NCI-H1694 treated with DMSO at 0.1 percent for 48 hours (cell line): ENCODE results near the gene MACROD2.

ENCODE experiments used
- DNase-seq: peaks from one replicate; lab custom pipeline; 2025; lab: John Stamatoyannopoulos, UW

MACROD2 gene

GRCh38 chr20:14470231-14470899 is 475.0 kb downstream of the MACROD2 start:
- DNase-seq: no peak

- DNase-seq: no peak
Observed at GRCh38 chr20:14470977-14471661, 475.8 kb downstream of the MACROD2 start.

- DNase-seq: no peak
Observed at GRCh38 chr20:14477125-14477524, 481.8 kb downstream of the MACROD2 start.

- no peak for DNase-seq
Observed at GRCh38 chr20:14478126-14478525, 482.8 kb downstream of the MACROD2 start.

- no peak for DNase-seq
Observed at GRCh38 chr20:14481863-14482262, 486.5 kb downstream of the MACROD2 start.

GRCh38 chr20:14488212-14488611 is 492.9 kb downstream of the MACROD2 start:
- DNase-seq: no peak

GRCh38 chr20:14488756-14489479 is 493.6 kb downstream of the MACROD2 start:
- no peak for DNase-seq

- no peak for DNase-seq
Observed at GRCh38 chr20:14489544-14489943, 494.2 kb downstream of the MACROD2 start.

- DNase-seq: peak; percentile 54
Observed at GRCh38 chr20:14491436-14491835, 496.1 kb downstream of the MACROD2 start.

- DNase-seq: no peak
Observed at GRCh38 chr20:14493408-14493807, 498.1 kb downstream of the MACROD2 start.

- no peak for DNase-seq
Observed at GRCh38 chr20:14494355-14494754, 499.0 kb downstream of the MACROD2 start.

- DNase-seq: no peak
Observed at GRCh38 chr20:14495066-14495465, 499.8 kb downstream of the MACROD2 start.

- no peak for DNase-seq
Observed at GRCh38 chr20:14497004-14497403, 501.7 kb downstream of the MACROD2 start.

GRCh38 chr20:14498772-14499171 is 503.5 kb downstream of the MACROD2 start:
- peak; percentile 76 for DNase-seq

- DNase-seq: no peak
Observed at GRCh38 chr20:14505476-14505875, 510.2 kb downstream of the MACROD2 start.

GRCh38 chr20:14507711-14508110 is 512.4 kb downstream of the MACROD2 start:
- DNase-seq: no peak

GRCh38 chr20:14510341-14510740 is 515.0 kb downstream of the MACROD2 start:
- DNase-seq: no peak

GRCh38 chr20:14512839-14513238 is 517.5 kb downstream of the MACROD2 start:
- DNase-seq: no peak

GRCh38 chr20:14518648-14519047 is 523.3 kb downstream of the MACROD2 start:
- DNase-seq: no peak

- DNase-seq: no peak
Observed at GRCh38 chr20:14521016-14521415, 525.7 kb downstream of the MACROD2 start.

GRCh38 chr20:14521436-14521835 is 526.1 kb downstream of the MACROD2 start:
- no peak for DNase-seq

GRCh38 chr20:14522595-14522994 is 527.3 kb downstream of the MACROD2 start:
- DNase-seq: no peak

- no peak for DNase-seq
Observed at GRCh38 chr20:14523090-14523489, 527.8 kb downstream of the MACROD2 start.
